Epithelial cell of prostate (primary cell): ENCODE data around the gene ARHGEF16.

Source experiments
- DNase-seq: peaks from one replicate; pipeline ENCODE4 v3.0.0-alpha.2; 2011; ENCODE audit warnings: low read depth, low spot score
- H3K27ac ChIP-seq: fragments of 450-650 bp; 2 replicates; pipeline ENCODE4 v1.5.1; 2017; ENCODE audit warnings: mild to moderate bottlenecking

ARHGEF16 gene

DNA sequence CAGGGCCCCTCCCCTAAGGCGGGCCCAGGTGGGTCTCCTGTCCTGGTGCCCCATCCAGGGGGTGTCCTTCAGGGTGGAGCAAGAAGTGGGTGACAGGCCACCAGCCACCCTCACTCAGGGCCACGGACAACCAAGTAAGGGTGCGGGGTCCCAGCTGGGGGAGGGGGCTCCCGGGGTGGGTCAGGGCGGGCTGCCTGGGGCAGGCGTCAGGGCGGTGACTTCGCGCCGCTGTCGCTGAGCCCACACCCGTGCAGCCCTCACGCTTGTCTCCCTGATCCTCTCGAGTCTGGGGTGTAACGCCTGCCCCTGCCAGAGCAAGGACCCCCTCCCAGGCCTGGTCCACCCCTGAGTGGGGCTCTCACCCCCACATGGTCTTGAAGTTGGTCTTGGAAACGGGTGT, 22.2 kb downstream of the ARHGEF16 start:
- no peak for DNase-seq
- no peak overlapping the region for H3K27ac ChIP-seq

DNA sequence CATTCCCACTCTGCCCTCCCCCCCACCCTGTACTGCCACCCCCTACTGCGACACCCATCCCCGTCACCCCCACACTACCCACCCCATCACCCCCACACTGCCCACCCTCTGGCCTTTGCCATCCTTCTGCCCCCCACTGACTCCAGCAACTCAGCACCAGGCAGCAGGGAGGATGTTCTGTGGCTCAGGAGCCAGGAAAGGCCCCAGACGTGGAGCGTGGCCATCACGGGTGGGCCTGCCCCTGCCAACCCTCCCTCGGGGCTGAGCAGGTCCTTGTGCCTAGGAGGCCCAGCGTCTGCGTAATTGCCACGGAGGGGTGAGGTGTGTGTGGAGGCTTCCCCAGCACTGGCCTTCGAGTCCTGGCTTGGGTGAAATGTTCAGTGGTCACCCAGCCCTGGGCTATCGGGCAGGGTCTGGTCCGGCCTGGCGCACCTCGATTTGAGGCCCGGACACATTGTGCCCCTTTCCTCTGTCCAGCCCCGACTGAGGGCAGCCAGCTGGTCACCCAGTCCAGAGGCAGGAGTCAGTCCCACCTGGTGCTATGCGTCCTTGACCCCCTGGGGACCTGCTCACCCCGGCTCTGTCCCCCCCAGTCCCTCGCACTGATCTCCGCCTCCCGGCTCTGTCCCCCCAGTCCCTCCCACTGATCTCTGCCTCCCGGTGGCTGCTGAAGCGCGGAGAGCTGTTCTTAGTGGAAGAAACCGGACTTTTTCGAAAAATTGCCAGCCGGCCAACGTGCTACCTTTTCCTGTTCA, 23.0 kb downstream of the ARHGEF16 start:
- no peak overlapping the region for H3K27ac ChIP-seq

DNA sequence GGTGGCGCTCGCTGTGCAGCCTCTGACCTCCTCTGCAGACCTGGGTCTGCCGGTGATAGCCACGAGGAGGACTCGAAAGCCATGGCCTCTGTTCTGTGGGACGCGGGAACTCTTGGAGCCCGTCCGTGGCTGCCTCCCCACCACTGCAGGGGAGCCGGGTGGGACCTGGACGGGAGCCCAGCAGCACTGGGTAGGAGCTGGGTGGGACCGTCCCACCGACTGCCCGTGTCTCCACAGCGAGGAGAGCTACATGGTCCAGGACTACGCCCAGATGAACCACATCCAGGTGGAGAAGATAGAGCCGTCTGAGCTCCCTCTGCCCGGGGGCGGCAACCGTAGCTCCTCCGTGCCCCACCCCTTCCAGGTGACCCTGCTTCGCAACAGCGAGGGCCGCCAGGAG, 23.7 kb downstream of the ARHGEF16 start:
- DNase-seq = no peak
- H3K27ac ChIP-seq = no peak overlapping the region

More for the DNA sequence above, 23.0 kb downstream of the ARHGEF16 start:
- DNase-seq = no peak

- no peak for DNase-seq
- no peak overlapping the region for H3K27ac ChIP-seq
Measured at GRCh38 chr1:3479511-3480368, 25.3 kb downstream of the ARHGEF16 start.

GRCh38 chr1:3480369-3480719, 25.9 kb downstream of the ARHGEF16 start:
- no peak overlapping the region for H3K27ac ChIP-seq
- no peak for DNase-seq

- H3K27ac ChIP-seq = no peak overlapping the region
- no peak for DNase-seq
Measured at GRCh38 chr1:3481046-3481445, 26.6 kb downstream of the ARHGEF16 start.

DNA sequence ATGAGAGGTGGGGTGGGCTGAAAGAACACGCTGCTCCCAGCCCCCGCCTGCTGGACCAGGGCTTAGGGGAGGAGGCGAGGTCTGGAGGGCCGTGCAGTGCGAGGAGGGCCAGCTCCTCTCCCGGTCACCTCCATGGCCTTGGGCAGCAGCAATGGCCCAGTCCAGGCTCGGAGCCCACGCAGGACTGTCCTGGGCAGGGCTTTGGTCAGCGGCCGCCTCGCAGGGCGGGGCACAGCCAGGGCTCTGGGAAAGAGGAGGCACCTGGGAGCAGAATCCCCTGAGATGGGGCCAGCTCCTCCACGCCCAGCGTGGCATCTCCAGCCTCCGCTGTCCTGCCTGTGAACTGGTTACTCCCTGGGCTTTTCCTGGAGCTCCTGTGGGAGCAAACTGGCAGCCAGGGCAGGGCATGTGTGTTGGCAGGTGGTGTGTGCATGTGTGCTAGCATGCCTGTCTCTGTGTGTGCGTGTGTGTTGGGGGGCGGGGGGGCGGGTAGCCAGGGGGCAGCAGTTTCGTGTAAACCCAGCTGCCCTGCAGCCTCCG, 27.4 kb downstream of the ARHGEF16 start:
- no peak for DNase-seq
- H3K27ac ChIP-seq = peak overlapping the region; percentile 33

DNA sequence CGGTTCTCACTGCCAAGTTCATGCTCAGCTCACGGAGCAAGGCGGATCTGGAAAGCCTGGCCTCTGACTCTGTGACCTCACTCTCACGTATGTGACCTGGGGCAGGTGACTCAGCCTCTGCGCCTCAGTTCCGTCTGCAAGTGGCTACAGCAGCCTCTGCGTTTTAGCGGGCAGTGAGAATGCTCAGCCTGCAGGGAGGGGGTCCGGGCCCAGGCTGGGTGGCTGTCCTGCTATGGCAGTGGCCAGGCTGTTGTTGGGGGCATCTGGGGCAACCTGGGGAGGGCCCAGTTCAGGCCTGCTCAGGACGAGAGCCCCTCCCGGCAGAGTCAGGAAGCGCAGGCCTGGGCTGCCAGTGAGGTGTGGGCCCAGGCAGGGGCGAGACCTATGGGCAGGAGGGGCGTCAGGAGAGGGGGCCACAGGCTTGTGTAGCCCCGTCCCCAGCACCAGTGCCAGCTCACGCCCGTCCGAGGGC, 27.9 kb downstream of the ARHGEF16 start:
- peak overlapping the region; percentile 33 for H3K27ac ChIP-seq
- DNase-seq = peak; percentile 46

DNA sequence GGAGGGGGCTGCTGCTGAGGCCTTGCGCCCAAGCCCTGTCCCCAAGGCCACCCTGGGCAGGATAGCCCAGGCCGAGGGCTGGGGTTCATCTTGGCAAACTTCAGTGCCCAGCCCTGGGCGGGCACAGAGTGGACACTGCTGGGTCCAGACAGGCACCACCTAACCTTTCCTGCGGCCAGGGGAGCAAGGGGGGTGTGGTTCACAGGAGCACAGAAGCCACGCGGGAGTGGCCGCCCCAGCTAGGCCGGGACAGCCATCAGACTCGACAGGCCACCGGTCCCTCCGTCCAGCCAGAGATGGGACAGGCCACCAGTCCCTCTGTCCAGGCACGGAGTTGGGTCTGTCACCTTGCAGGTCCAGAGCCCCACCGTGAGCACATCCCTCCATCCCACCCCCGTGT, 28.9 kb downstream of the ARHGEF16 start:
- no peak overlapping the region for H3K27ac ChIP-seq
- DNase-seq = no peak

DNA sequence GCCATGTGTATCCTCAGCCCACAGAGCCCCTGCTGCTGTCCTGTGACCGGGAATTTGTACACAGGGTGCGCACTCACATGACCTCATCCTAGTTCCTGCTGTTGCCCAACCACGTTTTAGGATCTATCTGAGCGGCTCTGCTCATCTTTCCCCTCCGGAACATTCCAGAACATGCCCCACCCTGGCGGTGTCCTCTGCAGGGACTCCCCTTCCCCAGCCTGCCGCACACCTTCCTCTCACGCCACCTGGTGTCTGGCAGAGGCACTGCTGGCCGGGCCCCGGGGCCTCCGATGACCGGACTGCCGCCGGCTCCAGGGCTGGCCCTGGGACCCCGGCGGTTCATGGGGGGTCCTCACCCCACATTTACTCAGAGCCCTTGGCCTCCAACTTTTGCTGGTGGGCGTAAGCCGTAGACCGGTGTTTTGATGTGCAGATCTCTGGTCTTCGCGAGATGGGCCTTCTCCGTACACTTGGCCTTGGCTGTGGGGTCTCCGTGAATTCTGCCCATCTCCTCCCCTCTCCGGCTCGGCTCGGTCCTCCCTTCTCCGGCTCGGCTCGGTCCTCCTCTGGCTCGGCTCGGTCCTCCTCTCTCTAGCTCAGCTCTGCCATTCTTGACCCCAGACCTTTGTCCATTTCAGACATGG, 29.5 kb downstream of the ARHGEF16 start:
- no peak overlapping the region for H3K27ac ChIP-seq
- DNase-seq = no peak

DNA sequence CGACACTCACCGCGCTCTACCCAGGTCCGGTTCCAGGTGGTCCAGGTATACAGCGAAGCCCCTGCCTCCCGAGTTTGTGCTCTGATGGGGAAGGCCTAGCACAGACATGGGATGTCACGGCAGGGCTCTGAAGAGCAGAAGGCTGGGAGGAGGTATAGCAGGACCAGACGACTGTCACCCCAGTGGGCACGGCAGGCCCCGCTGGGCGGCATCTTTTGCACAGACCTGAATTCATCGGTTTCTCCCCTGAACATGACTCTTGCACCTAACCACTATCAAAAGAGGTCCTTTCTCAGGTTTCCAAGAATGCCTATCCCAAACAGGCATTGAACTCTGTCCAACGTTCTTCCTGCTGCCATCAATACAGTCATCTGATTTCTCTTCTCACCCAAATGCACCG, 30.6 kb downstream of the ARHGEF16 start:
- DNase-seq = no peak
- H3K27ac ChIP-seq = no peak overlapping the region

GRCh38 chr1:3488432-3488831, 34.0 kb downstream of the ARHGEF16 start:
- DNase-seq = no peak
- H3K27ac ChIP-seq = no peak overlapping the region

DNA sequence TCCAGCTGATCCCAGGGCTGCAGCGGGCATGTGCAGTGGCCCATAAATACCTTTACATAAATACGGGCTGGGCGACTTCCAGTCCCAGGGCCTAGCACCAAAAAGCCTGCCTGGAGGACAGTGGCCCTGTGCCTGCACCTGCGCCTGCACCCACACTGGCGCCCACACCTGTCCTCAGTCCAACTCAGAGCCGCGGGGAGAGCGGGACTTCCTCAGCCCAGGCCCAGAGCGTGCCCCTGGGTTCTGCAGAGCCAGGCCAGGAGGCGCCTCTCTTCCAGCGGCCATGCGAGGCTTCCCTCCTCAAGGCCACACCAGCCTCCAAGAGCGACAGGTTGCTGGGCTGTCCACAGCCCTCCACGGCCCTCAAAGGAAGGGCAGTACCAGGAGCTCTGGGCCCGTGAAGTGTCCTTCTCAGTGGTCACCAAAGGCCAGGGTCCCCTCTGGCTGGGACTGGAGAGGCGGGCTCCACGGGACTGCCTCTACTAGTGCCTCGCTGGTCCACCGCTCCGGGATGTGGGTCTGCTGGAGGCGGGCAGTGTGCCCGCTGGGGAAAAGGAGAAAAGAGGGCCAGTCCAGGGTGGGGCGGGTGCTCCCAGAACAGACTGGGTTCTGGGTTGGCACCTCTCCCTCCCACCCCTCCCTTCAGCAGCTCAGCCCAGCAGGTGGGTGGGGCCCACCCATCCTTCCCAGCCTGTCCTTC, 35.7 kb downstream of the ARHGEF16 start:
- H3K27ac ChIP-seq = no peak overlapping the region
- DNase-seq = no peak

GRCh38 chr1:3491291-3492246, 37.1 kb downstream of the ARHGEF16 start:
- no peak overlapping the region for H3K27ac ChIP-seq
- no peak for DNase-seq

DNA sequence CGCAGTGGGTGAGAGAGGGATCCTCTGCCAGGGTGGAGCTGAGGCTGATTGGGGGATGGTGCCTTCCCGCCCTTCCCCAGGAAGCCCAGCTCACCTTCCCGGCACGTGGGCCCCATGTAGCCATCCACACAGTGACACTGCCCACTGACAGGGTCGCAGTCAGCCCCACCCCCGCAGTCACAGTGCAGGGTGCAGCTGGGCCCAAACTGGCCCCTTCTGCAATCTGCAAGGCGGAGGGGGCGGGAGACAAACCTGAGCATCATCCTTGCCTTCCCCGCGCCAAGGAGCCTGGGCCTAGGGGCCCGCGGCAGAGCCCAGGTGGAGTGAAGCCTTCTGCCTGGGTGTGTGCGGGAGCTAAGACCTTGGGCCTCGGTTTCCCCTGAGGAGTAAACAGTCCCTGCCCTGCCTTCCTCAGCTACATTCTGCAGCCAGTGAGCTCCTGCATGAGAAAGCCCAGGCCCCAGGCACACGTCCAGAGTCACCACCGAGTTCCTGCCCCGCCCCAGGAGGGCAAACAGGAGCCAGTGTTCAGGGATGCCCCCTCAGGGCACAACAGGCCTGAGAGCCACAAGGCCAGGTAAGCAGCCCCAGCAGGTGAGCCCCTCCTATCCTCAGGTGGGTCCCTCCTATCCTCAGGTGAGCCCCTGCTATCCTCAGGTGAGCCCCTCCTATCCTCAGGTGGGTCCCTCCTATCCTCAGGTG, 38.2 kb downstream of the ARHGEF16 start:
- no peak for DNase-seq
- no peak overlapping the region for H3K27ac ChIP-seq

DNA sequence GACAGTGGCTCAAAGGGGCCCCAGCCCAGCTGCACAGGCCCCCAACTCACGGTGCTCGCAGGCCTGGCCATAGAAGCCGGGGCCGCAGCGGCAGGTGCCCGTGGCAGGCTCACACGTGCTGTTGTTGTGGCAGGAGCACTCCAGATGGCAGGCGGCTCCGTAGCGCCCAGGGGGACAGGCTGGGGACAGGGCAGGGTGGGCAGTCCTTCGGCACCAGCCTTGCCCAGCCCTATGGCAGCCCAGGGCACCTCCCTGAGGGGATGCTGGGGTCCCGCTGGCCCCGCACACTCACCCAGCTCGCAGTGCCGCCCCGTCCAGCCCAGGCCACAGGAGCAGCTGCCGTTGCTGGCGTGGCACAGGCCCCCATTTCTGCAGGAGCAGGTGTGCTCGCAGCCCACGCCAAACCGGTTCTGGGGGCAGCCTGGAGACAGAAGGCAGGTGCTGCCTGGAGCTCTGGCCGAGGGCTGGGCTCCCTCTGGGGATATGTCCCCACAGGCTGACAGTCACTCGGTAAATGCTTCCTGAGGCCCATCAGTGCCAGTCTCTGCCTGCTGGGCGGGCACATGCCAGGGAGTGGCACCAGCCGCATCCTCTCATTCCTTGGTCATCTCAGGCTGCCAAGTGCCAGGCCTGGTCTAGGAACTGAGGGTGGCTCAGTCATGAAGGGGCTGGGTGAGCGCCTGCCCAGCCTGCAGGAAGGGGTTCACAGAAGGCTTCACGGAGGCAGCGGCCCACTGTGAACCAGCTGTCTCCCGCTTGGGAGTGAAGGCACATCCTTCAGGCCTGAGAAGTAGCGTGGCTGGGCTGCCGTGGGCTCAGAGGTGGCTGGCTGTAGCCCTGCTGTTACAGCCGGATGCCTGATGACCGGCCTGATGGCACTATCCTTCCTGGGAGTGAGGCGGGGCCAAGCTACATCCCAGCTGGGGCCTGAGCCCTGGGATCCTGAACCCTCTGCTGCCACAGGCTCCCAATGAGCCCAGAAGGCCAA, 40.1 kb downstream of the ARHGEF16 start:
- DNase-seq = no peak
- H3K27ac ChIP-seq = no peak overlapping the region
